DND-41 (cell line): ENCODE measurements around the gene NKAIN4.

ENCODE experiments used
- EZH2 ChIP-seq: IDR thresholded peaks from 3 replicates; pipeline ENCODE4 v1.6.1; 2012; ENCODE audit warnings: borderline replicate concordance, low read depth, mild to moderate bottlenecking, moderate library complexity, low read length, inconsistent platforms; ENCODE audit not compliant: severe bottlenecking
- TF ChIP-seq, protein P1 (sequence below): IDR thresholded peaks from 2 replicates; pipeline ENCODE4 v1.5.1; 2012; ENCODE audit warnings: borderline replicate concordance, low read length, moderate library complexity, mild to moderate bottlenecking; ENCODE audit not compliant: poor library complexity, severe bottlenecking; ENCODE audit errors: extremely low read depth

DNA sequence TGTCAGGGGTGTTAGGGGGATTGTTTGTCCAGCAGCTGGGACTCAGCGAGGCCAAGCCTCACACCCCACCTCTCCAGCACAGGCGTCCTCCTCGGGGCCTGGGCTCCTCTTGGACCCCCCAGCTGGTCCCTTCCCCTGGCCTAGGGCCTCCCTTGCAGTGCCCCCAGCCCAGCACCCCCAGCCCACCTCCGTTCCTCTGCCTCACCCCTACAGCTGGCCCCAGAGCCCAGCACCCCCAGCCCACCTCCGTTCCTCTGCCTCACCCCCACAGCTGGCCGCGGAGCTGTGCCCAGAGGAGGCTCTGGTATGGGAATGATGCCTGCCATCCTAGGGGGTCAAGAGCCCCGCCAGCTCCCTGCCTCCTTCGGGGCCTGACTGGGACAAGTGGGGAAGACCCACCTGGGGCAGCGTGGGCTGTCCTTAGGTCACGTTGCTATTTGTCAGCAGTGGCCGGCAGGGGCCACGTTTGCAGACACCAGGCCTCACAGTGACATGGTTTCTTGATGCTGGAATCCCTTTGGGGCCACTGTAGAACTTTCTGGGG is 30.8 kb upstream of the NKAIN4 start:
- TF ChIP-seq, protein P1, sequence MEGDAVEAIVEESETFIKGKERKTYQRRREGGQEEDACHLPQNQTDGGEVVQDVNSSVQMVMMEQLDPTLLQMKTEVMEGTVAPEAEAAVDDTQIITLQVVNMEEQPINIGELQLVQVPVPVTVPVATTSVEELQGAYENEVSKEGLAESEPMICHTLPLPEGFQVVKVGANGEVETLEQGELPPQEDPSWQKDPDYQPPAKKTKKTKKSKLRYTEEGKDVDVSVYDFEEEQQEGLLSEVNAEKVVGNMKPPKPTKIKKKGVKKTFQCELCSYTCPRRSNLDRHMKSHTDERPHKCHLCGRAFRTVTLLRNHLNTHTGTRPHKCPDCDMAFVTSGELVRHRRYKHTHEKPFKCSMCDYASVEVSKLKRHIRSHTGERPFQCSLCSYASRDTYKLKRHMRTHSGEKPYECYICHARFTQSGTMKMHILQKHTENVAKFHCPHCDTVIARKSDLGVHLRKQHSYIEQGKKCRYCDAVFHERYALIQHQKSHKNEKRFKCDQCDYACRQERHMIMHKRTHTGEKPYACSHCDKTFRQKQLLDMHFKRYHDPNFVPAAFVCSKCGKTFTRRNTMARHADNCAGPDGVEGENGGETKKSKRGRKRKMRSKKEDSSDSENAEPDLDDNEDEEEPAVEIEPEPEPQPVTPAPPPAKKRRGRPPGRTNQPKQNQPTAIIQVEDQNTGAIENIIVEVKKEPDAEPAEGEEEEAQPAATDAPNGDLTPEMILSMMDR, result no peak
- TF ChIP-seq EZH2, result no peak
